Endothelial cell of umbilical vein (primary cell): Measurements from ENCODE around the gene ATCAY. TPM values are rescaled to one million over a fixed set of nuclear protein-coding genes. Genes with fewer than 3 reads are reported as not detected.

Experiments
- BruUV-seq: library from RNA; stranded (reverse); fragments of 400-500 nt; replicated peaks from 2 replicates; lab custom pipeline; 2021; lab: Mats Ljungman, UMichigan
- CTCF ChIA-PET: fragments of 300-600, 350-600 bp; sonication (Branson Sonifier 250); formaldehyde crosslinking; loops from one replicate; lab custom pipeline; 2021; ENCODE audit warnings: antibody characterized with exemption, inconsistent platforms; lab: Charles Lee
- POLR2A ChIA-PET: fragments of 300-600, 350-600 bp; sonication (Branson Sonifier 250); formaldehyde crosslinking; loops from one replicate; lab custom pipeline; 2021; ENCODE audit warnings: antibody characterized with exemption, inconsistent platforms; lab: Charles Lee
- DNase-seq: peaks from one replicate; pipeline ENCODE4 v3.0.0-alpha.2; 2011; ENCODE audit warnings: low read depth, low spot score
- FAIRE-seq: peaks from 2 replicates; lab custom pipeline; 2011; peaks lifted over from hg19 to GRCh38; lab: Jason Lieb, UNC
- H2AFZ ChIP-seq: 2 replicates; pipeline ENCODE4 v1.6.0; 2012; ENCODE audit warnings: low read depth, low read length, control low read depth, inconsistent platforms
- H3K27ac ChIP-seq: 2 replicates; pipeline ENCODE4 v1.5.1; 2011; ENCODE audit warnings: low read depth, mild to moderate bottlenecking, control low read depth, low read length, moderate library complexity; ENCODE audit not compliant: insufficient read depth
- H3K27me3 ChIP-seq, 2 experiments: 2 replicates each; pipeline versions ENCODE4 v1.6.0 to v1.6.1; 2011; ENCODE audit warnings: low read length in 2 of 2, mixed read lengths in 1 of 2; ENCODE audit not compliant: control insufficient read depth in 2 of 2, insufficient read depth in 2 of 2
- H3K36me3 ChIP-seq, 2 experiments: 2 replicates in 1 of 2; 3 replicates in 1 of 2; pipeline ENCODE4 v1.5.1; 2011; ENCODE audit warnings: low read length in 2 of 2, mild to moderate bottlenecking in 1 of 2, moderate library complexity in 1 of 2; ENCODE audit not compliant: control insufficient read depth in 2 of 2, insufficient read depth in 2 of 2; ENCODE audit errors: extremely low read depth in 1 of 2
- H3K4me1 ChIP-seq: 3 replicates; pipeline ENCODE4 v1.5.1; 2011; ENCODE audit warnings: mild to moderate bottlenecking, low read length; ENCODE audit not compliant: control insufficient read depth, insufficient read depth; ENCODE audit errors: extremely low read depth
- H3K4me2 ChIP-seq: 2 replicates; pipeline ENCODE4 v1.6.1; 2011; ENCODE audit warnings: low read length, control low read depth, mixed read lengths; ENCODE audit not compliant: insufficient read depth
- H3K4me3 ChIP-seq, 3 experiments: fragments of 200-600 bp in 1 of 3; sonication (generic), shearing (Covaris generic) in 1 of 3; replicated peaks in 1 of 3; 2 replicates each; pipeline ENCODE4 v1.5.1; 2011 to 2016; ENCODE audit warnings: control low read depth in 3 of 3, low read length in 3 of 3, mild to moderate bottlenecking in 2 of 3, inconsistent platforms in 1 of 3, low read depth in 1 of 3, moderate library complexity in 1 of 3; ENCODE audit not compliant: insufficient read depth in 1 of 3
- H3K79me2 ChIP-seq: 2 replicates; pipeline ENCODE4 v1.6.0; 2012; ENCODE audit warnings: low read length, inconsistent platforms; ENCODE audit not compliant: control insufficient read depth, insufficient read depth
- H3K9ac ChIP-seq: replicated peaks from 2 replicates; pipeline ENCODE3; 2011; ENCODE audit warnings: low read length, control low read depth; ENCODE audit not compliant: insufficient read depth; ENCODE audit errors: extremely low read depth
- H3K9me1 ChIP-seq: replicated peaks from 3 replicates; pipeline ENCODE4 v1.6.0; 2011; ENCODE audit warnings: mild to moderate bottlenecking, low read length; ENCODE audit not compliant: control insufficient read depth, insufficient read depth; ENCODE audit errors: extremely low read depth
- H3K9me3 ChIP-seq: replicated peaks from 2 replicates; pipeline ENCODE4 v1.5.1; 2012; ENCODE audit warnings: low read length, inconsistent platforms; ENCODE audit not compliant: control insufficient read depth, insufficient read depth
- H4K20me1 ChIP-seq: replicated peaks from 2 replicates; pipeline ENCODE3; 2011; ENCODE audit warnings: mild to moderate bottlenecking, low read length; ENCODE audit not compliant: control insufficient read depth, insufficient read depth; ENCODE audit errors: extremely low read depth
- CTCF ChIP-seq, 2 donors: IDR thresholded peaks; 1 replicate in 1 of 2; 2 replicates in 1 of 2; pipeline ENCODE4 v1.5.1; 2011; ENCODE audit warnings: low read length in 2 of 2, mild to moderate bottlenecking in 2 of 2, moderate library complexity in 2 of 2, control low read depth in 1 of 2, inconsistent platforms in 1 of 2, low read depth in 1 of 2; ENCODE audit not compliant: insufficient read depth in 1 of 2; ENCODE audit errors: extremely low read depth in 1 of 2
- EZH2 ChIP-seq: IDR thresholded peaks from 2 replicates; pipeline ENCODE4 v1.6.1; 2012; ENCODE audit warnings: borderline replicate concordance, low read depth, mild to moderate bottlenecking, moderate library complexity, low read length, inconsistent platforms; ENCODE audit not compliant: severe bottlenecking
- FOS ChIP-seq: IDR thresholded peaks from 2 replicates; pipeline ENCODE4 v1.6.1; 2011; ENCODE audit warnings: mild to moderate bottlenecking, low read length, moderate library complexity, borderline replicate concordance; ENCODE audit not compliant: insufficient read depth
- GATA2 ChIP-seq: IDR thresholded peaks from 2 replicates; pipeline ENCODE4 v1.7.0; 2011; ENCODE audit warnings: low read depth, mild to moderate bottlenecking, moderate library complexity, mixed read lengths, low read length; ENCODE audit not compliant: insufficient read length, insufficient read depth
- JUN ChIP-seq: IDR thresholded peaks from 2 replicates; pipeline ENCODE4 v1.6.1; 2011; ENCODE audit warnings: borderline replicate concordance, low read depth; ENCODE audit not compliant: insufficient read length, insufficient read depth
- MAX ChIP-seq: IDR thresholded peaks from 2 replicates; pipeline ENCODE4 v1.6.1; 2011; ENCODE audit not compliant: insufficient read depth, insufficient read length
- MYC ChIP-seq: IDR thresholded peaks from one replicate; pipeline ENCODE4 v1.6.1; 2011; ENCODE audit warnings: mild to moderate bottlenecking, low read depth, low read length
- POLR2A ChIP-seq: IDR thresholded peaks from 2 replicates; pipeline ENCODE4 v1.6.1; 2012; ENCODE audit warnings: low read depth, mild to moderate bottlenecking, control low read depth, low read length
- POLR2AphosphoS5 ChIP-seq: IDR thresholded peaks from 2 replicates; pipeline ENCODE4 v1.6.1; 2012; ENCODE audit warnings: low read depth, mild to moderate bottlenecking, control low read depth, low read length, moderate library complexity; ENCODE audit not compliant: insufficient read depth
- dilution Hi-C: fragments of 300-500 bp; cut with MboI; formaldehyde crosslinking; loops from one replicate; pipeline ENCODE4 v1.15.0; 2019; ENCODE audit warnings: low sequenced_read_pairs; ENCODE audit not compliant: extremely low pct_ligation_motif_present
- intact Hi-C: fragments of 100-400 bp; cut with micrococcal nuclease; formaldehyde crosslinking; loops from one replicate; pipeline ENCODE4 v1.10.0; 2022
- polyA plus RNA-seq, 4 experiments: library from polyadenylated mRNA; depleted of rRNA in 3 of 4; stranded (reverse) in 3 of 4; unstranded in 1 of 4; fragments of >200 nt; gene quantifications; 2 replicates each; pipeline versions ENCODE4 v1.2.1 to v1.2.3, GENCODE V29; 2011 to 2012; ENCODE audit warnings: missing spikeins in 1 of 4
- total RNA-seq: library from RNA; stranded (reverse); gene quantifications from 2 replicates; pipeline ENCODE4 v1.2.3, GENCODE V29; 2021

The ATCAY gene
- total and polyA plus RNA-seq, 2 donors (not counting 3 experiments of a cell fraction or from before 2014, with no cell fraction given): 0.03 TPM; not detected in 1

GRCh38 chr19:3904233-3904632, 23.7 kb downstream of the ATCAY start:
- Histone ChIP-seq H3K36me3 (no peaks in the 10 kb centered on the region), H3K9me3 (no peaks in the 10 kb centered on the region), H3K79me2 (no peaks in the 10 kb centered on the region), H3K9ac (no peak overlapping the region), H3K9me1 (no peaks in the 10 kb centered on the region), H3K4me2 (no peak overlapping the region), H2AFZ (no peak overlapping the region), H3K4me1 (no peaks in the 10 kb centered on the region), H4K20me1 (no peaks in the 10 kb centered on the region), H3K4me3 (no peak overlapping the region), H3K27me3 (peaks cover 0 to 1% of the 10 kb centered on the region in 2 experiments), H3K27ac (no peak overlapping the region)
- TF ChIP-seq EZH2 (no peak), MAX (no peak), GATA2 (no peak), CTCF (IDR thresholded peaks at IDR 0.05; ENCODE audit: extremely low read depth in 1 of 2, insufficient read depth in 1 of 2, low read depth in 1 of 2, low read length in 2 of 2) (no peak), POLR2AphosphoS5 (no peak), POLR2A (no peak), FOS (no peak), MYC (no peak), JUN (no peak)
- intact Hi-C loops: no loop called here
- BruUV-seq: no TSS peak
- ChIA-PET CTCF (interaction anchor here (1.3 kb wide), 1 partner anchor 82 kb away, joined by 3 read pairs; no protein-coding TSS in a partner anchor), POLR2A (no interaction called here)
- dilution Hi-C loops: no loop called here
- FAIRE-seq (no peak), DNase-seq (no peak)
